GM19193 (cell line): ENCODE data around the gene SDC3.

Experiments
- POLR2A ChIP-seq: IDR thresholded peaks from 4 replicates; pipeline ENCODE4 v1.6.1; 2011; ENCODE audit not compliant: insufficient read depth, insufficient read length; ENCODE audit errors: extremely low read depth

SDC3 gene

DNA sequence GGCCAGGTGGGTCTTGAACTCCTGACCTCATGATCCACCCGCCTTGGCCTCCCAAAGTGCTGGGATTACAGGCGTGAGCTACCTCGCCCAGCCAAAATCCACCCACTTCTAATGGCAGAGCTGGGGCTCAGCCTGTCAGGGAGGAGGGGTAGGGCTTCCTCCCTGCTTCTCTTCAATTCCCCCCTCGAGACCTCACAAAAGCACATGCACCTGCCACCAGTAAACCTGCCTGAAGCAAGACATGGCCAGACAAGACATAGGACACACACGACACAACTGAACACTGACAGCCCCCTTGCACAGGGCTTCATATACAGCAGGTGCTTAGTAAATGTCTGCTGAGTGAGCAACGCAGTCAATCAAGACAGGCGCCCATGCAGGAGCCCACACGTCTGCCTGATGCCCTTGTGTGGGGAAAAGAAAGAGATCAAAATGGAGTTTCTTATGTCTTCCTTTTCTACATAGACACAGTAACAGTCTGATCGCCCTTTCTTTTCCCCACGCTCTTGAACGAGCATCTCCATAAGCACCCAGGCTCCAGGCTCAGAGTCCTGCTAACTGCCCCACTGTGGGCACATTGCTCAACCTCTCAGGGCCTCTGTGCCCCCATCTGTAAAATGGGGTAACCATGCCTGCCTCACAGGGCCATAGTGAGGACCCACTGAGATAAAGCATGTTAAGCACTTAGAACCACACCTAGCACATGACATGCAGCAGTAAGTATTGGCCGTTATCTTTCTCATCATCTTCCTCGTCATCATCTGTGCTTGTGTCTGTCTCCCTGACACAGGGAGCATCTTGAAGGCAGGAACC, 8.8 kb downstream of the SDC3 start:
- no peak for TF ChIP-seq POLR2A

DNA sequence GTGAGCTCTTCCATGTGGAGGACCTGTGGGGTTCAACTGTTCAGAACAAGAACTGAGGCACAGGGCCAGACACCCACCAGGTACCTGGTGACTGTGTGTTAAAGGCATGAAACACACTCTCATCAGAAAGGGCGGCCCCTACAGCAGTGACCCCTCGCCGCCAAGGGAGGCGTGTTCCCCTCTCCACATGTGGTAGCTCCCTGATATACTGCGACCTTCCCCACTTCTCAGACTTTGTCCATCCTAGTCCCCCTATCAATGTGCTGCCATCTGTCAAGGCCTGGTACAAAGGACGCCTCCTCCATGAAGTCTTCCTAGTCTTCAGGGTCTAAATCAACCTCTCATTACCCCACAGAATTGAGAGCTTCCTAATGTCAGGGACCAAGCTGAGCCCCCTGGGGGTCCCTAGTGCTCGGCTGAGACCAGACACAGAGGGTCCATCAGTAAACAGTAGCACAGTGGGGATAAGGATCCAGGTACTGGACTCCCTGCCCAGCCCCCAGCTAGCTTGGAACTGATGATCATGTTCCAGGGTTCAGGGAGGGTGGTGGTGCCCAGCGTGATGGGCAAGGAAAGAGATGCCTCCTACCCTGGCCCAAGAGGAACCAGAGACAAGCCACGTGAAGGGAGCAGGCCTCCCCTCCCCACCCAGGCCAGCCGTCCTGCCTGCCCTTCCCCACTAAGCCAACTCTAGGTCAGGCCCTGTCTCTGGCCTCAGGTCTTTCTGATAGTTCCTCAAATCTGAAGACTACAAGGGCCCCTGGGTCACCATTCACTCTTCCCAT, 10.3 kb downstream of the SDC3 start:
- TF ChIP-seq POLR2A = no peak

DNA sequence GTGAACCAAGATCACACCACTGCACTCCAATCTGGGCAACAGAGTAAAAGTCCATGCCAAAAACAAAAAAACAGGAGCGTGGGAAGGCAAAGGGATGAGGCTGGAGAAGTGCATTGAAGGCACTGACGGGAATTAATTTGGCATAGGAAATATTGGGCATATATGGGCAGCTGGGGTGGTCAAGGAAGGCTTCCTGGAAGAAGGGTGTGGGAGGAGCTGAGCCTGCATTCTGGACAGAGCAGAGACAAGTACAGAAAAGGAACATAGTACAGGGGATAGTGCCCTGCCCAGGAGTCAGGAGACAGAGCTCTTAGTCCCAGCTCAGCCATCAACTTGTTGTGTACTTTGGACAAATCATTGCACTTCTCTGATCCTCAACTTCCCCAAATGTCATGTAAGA, 11.7 kb downstream of the SDC3 start:
- TF ChIP-seq POLR2A = no peak

DNA sequence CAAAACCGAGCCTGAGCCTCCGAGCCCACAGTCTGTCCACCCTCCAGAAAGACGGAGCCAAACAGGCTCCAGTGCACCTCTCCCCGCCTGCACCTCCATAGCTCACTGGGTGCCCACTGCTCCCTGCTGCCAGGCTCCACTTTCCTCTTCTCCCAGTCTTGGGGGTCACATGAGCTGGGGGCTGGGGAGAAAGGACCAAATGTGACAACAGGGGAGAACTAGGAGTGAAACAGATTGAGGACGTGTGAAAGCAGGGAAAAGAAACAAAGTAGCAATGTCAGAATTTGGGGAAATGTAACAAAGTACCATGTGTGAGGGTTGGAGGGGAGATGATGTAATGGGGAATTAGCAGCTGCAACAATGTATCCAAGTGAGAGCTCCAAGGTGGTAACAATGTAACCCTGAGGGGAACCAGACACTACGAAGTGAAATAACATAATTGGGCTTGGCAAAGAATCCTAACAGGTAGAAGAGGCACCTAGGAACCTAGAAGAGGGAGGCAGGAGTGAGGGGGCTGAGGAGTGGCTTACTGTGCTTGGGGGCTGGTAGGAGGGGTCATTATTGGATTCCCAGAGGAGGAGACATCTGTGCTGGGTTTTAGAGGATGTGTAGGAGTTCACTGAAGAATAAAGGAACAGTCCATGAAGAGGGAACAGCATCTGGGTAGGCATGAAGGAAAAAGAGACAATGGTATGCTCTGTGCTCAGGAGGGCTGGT, 12.5 kb downstream of the SDC3 start:
- TF ChIP-seq POLR2A = no peak

DNA sequence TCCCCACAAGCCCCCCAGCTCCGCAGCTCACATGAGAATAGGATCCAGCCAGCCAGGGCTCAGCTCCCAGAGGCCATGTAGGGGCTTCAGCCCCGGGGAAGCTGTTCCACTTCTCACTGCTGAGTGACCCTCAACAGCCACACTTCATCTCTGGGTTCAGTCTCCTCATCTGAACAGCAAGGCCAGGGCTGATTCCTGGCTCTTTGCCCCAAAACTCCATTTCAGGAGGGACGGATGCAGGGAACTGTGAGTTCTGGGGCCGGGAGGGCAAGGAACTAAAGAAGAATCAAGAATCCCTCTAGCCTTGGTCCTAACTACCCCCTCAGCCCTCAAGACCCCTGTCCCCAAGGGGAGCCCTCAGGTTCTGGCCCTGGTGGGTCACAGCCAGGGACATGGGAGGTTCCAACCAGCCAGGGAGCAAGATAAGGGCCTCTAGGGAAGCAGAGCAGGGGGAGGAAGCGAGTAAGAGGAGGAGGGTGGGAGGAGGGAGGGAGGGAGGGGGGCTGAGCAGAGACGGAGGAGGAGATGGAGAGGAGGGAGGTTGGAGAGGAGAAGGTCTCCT, 13.1 kb downstream of the SDC3 start:
- TF ChIP-seq POLR2A = no peak

DNA sequence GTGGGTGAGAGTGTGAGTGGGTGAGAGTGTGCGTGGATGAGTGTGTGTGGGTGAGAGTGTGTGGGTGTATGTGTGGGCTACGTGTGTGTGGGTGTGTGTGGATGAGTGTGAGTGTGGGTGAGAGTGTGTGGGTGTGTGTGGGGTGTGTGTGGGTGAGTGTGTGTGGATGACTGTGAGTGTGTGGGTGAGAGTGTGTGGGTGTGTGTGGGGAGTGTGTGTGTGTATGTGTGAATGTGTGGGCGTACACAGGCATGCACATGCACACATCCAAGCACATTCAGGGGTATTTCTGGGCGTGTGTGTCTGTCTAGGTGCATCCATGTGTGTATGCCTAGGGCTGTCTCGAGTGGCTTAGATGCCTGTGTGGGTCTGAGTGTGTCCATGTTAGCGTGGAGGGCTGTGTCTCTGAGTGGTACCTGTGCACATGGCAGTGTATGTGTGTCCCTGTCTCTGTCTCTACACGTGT, 14.0 kb downstream of the SDC3 start:
- no peak for TF ChIP-seq POLR2A

DNA sequence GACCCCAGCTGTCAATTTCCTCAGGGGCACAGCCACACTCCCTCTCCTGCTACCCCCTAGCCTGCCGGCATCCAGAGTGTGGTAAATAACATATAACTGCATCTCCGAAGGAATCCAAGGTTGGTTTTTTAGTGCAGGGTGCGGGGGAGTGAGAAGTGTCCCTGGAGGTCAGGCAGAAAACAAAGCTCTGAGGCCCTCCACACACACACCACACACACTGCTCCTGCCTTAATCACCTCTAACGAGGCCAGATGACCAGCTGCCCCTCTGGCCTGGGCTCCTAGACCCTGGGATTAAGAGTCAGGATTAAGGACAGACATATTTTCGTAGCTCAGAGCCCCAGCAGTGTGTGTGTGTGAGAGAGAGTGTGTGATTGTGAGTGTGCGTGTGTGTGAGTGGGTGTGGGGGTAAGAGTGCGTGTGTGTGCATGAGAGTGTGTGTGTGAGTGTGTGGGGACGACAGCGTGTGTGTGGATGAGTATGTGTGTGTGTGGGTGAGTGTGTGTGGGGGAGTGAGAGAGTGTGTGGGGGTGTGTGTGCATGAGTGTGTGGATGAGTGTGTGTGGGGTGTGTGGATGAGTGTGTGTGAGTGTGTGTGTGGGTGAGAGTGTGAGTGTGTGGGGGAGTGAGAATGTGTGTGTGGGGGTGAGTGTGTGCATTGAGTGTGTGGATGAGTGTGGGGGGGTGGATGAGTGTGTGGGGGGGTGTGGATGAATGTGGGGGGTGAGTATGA, 14.6 kb downstream of the SDC3 start:
- TF ChIP-seq POLR2A = no peak

DNA sequence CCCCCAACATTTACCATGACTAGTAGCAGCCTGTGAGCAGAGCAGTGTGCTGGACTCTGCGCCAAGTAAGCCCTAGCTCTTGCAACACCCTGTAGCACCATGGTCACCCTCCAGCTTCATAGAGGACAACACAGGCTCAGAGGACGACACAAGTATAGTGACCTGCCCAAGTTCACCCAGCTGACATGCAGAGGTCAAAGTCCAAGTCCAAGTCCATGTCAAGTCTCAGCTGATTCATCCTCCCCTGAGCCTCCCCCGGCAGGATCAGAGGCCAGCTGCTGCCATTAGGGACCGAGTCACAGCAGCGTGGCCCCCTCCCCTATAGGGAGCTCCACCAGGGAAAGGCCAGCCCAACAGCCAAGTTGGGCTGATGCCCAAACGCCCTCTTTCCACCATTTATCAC, 15.9 kb downstream of the SDC3 start:
- no peak for TF ChIP-seq POLR2A

DNA sequence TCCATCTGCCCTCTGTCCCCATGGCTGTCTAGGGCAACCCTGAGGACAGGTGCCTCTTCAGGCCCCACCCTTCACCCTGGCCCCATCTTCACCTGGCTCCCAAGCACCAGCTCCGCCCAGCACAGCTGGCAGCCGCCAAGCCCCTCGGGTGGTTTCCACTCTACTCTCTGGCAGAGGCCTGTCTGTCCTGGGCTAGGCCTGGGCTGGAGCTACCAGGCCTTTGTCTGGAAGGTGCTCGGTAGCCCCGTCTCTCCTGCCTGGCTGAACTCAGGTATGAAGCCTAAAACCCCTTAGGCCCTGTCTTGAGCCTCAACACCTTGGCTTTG, 17.4 kb downstream of the SDC3 start:
- TF ChIP-seq POLR2A = no peak

DNA sequence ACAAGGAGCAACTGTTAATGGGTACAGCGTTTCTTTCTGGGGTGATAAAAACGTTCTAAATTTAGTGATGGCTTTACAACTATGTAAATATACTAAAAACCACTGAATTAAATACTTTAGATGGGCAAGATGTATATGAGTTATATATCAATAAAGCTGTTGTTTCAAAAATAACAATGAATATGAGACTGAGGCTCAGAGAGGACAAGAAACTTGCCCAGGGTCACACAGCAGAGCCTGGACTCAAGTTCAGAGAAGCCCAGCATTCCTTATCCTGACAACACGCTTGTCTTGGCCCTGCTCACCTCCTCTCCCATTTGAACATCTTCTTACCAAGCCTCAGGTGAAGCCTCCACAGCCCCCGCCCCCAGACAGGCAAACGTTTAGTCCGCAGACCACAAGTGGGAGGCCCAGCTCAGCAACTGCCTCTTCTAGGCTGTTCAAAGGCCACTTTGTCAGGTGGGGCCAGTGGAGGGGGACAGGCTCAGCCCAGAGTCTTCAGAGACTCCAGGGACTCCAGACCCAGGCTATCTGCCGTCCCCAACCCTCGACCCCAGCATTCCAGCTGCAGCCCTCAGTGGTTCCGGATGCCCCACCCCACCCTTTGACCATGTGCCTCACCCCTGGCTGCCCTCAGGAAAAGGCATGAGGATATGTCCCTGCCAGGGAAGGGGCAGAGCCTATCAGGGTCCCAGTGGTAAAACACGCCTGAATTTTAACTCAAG, 17.9 kb downstream of the SDC3 start:
- TF ChIP-seq POLR2A = no peak

DNA sequence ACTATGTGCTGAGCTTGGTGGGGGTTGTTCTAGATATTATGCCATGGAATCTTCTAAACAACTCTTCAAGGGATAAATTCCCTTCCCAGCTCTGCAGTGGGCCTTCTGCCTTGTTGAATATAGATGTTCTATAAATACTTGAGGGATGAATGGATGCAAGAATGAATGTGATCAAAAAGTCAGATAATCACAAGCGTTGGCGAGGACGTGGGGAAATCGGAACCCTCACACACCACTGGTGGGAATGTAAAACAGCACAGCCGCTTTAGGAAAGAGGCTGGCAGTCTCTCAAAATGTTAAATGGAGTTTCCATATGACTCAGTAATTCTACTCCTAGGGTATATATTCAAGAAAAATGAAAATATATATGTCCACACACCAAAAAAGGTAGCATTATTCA, 19.0 kb downstream of the SDC3 start:
- TF ChIP-seq POLR2A = no peak

DNA sequence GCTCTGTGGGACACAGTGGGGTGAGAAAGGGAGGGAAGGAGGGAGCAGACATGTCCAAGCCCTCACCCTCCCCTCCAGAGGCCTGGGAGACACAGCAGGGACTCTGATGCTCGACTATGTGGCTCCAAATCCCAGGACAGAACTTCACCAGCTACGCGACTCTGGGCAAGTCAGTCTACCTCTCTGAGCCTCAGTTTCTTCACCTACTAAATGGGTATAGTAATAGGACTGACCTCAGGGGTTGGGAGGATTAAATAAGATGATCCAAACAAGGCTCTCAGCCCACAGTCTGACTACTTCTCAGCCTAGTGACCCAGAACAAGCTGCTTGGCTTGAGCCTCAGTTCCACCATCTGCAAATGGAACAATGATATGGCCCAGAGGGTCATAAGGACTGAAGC, 19.6 kb downstream of the SDC3 start:
- TF ChIP-seq POLR2A = no peak

DNA sequence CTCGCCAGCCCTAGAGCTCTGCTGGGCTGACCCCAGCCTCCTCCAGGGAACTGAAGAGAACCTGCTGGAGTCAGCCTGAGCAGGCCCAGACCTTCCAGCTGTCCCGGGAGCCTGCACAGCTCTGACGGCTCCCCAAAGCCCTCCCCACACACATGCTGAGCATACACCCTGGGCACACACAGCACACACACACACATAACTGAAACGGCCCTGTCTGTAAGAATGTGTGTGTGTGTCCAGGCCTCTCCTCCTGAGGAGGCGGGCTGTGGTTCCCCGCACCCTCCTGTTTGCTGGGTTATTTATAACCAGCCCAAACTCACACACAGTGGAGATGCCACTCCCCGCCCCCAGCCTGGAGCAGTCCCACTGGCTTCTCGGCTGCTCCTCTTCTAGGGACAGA, 20.2 kb downstream of the SDC3 start:
- TF ChIP-seq POLR2A = no peak

DNA sequence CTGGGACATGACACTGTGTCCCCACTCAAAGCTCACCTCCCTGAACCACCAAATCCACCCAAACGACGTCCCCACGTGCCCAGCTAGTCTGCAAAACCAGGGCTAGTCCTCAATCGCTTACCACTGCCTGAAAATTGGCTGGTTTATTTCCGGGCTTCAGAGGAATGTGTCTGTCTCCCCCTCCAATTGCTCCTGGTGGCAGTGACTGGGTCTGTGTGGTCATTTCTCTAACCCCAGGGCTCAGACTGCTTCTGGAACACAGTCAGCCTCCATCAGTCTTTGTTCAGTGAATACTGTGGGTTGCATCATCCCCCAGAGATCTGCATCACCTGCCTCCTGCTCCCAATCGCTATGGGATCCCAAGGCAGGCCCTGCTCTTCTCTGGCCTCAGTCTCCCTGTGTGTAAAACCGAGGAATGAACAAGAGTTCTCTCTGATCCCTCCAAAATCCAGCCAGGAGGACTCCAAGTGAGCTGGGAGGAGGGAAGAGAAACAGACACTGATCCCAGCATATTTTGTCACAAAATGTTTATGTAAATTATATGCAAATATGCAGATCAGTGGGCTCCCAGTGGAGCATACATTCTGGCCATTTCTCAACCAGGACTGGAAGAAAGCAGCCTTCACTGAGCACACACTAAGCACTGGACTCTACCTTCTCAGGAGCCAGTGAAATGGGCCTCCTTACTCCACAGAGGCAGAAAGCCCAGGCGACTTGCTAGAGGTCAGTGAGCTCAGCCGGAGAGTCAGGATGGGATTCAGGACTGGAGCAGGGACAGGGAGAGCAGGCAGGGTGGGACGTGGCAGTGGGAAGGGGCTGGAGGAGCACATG, 20.9 kb downstream of the SDC3 start:
- TF ChIP-seq POLR2A = no peak
